Activated CD4-positive, alpha-beta T cell treated with anti-CD3 and anti-CD28 coated beads, Interleukin-2, Interleukin-4, amounts not matched to agents 100 ng/mL and 50 ng/mL, durations not matched to agents 16 hours and 8 hours (primary cell): Measurements from ENCODE around the gene ATXN7L1.
"Not testable (repeated sequence)": the region's sequence is repeated elsewhere in the genome, so short reads cannot be mapped to it uniquely, and the experiment has no call there.

Experiments used
- DNase-seq: peaks from one replicate; pipeline ENCODE4 v3.0.0-alpha.2; 2020; ENCODE audit warnings: low spot score

ATXN7L1 gene

DNA sequence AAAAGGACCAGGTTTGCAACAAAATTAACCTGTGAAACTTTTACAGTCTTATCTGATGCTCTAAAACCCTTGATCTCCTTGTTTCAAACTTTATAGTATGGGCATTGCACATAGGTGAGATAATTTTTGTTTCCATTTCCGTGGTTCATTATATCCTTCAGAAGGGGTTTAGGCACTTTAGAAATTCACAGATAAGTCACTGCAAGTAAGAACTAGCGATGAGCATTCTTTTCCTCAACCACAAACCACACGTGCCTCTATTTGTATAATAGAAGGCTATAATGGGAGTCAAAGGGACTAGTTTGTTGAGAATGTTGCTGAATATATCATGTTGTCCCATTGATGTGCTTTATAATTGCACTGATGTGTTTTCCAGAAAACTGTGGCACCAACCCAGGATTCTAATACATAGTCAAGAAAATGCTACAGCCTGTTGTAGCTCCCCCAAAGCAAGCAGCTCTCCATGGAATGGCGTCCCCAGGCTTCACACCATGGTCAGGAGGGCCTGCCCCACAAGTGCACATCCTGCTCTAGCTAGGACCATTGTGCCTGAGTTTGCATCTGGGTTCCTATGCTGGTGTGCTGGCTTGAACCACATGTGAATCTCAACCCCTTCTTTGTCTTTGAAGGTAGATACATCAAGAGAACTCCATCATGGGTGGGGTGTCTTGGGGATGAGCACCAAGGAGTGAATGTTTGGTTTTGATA lies 14.0 kb upstream of the ATXN7L1 start:
- peak; percentile 39 for DNase-seq

DNA sequence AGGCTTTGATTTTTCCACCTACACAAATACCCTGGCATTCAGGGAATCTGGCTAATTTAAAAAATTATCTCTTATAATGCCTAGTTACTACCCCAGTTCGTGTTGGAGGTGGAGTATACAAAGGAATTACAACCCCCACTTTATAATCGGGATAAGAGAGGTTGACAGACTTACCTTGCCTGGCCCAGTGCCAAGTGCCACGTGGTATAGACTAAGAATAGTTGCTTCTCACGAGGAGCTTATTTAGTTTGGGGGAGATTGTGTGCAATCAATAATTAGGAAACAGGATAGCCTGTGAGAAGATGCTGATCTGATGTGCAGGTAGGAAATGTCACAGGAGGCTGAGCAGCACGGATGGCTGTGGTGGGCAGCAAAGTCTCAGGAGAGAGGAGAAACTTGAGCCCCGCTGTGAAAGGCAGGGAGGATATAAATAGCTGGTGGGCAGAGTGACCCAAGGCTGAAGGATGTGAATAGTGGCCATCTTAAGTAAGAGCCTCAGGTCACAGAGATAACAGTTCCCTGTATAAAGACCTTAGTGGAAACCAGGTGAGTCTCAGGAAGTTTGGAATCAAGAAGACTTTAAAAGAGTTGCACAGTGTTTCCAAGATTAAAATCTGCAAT lies 11.3 kb upstream of the ATXN7L1 start:
- DNase-seq, result no peak

- DNase-seq, result no peak
Observed at GRCh38 chr7:105886776-105887175, 10.4 kb upstream of the ATXN7L1 start.

DNA sequence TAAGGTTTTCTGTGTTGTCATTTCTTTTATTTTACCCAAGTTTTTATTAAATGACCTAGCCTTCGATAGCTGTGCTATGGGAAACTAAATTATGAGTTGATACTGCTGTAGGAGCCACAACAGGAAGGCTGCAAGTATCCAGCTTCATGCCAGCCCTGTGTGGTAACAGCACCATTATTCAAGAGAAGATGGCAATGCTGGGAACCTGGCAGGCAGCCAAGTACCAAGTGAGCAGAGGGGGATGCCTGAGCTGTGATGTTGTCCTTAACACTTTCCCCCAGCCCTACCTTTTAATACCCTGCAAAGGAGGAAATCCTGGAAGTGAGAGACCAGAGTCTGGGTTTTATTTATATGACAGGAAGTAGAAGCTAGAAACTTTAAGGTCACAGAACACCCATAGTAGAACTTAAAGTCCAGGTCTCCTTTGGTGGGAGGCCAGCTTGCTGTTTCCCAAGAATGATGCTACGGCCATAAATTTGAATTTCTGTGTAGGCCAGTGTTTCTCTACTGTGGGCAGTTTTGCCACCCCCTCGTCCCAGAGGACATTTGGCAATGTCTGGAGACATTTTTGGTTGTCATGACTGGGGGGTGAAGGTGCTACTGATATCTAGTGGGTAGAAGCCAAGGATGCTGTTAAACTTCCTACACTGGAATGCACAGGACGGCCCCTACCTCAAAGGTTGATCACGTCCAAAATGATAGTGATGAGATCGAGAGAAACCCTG lies 9.2 kb upstream of the ATXN7L1 start:
- DNase-seq, result no peak

- DNase-seq, result not testable (repeated sequence)
Observed at GRCh38 chr7:105883179-105883578, 6.8 kb upstream of the ATXN7L1 start.

DNA sequence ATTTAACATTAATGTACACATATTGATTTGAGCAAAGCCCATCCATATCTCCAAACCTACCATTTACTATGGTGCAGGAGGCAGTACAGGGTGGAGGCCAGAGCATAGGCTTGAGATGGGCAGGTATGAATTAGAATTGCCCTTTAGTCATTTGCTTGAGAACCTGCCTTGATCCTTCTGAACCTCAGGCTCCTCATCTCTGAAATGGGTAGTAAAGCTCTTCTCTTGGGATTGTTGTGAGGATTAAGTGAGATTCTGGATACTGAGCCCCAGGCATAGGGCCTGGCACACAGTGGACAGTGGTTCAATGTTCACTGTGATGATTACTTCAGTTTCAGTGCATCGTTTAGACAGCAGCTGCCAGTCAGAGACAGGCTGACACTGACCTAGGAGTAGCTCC lies 5.0 kb upstream of the ATXN7L1 start:
- DNase-seq, result no peak

- no peak for DNase-seq
Observed at GRCh38 chr7:105880571-105881330, 4.4 kb upstream of the ATXN7L1 start.

GRCh38 chr7:105879782-105880181 lies 3.4 kb upstream of the ATXN7L1 start:
- no peak for DNase-seq

DNA sequence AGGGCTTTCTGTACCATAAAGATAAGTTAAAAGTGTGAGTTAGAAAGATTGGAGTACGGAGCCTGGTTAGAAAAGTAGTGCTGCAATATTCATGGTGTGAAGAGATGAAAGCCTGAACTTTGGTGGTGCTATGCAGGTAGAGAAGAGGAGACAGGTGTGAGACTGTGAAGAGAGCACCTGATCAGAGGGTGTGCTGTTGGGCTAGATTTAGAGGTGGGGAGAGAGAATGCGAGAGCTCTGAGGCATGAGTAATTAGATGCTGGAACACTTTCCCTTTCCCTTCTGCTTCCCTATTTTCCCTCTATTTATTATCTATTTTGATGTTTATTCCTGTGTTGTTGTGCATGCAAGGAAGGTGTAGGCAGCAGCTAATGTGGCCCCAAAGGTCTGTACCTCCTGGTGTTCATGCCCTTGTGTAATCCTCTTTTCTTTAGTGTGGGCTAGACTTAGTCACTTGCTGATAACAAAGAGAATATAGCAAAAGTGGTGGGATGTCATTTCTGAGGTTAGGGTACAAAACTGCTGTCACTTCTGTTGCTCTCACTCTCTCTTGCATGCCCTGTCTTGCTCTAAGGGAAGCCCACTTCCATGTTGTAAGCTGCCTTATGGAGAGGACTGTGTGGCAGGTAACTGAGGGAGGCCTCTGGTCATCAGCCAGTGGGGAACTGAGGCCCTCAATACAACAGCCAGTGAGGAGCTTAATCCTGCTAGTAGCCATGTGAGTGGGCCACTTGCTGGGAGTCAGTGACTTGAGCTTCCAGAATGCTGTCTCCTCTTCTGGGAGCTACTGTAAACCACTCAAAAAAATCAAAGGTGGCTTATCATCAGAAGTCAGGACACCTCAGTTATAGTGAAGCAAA lies 2.6 kb upstream of the ATXN7L1 start:
- DNase-seq, result no peak

GRCh38 chr7:105877736-105878135 lies 1.3 kb upstream of the ATXN7L1 start:
- no peak for DNase-seq

- DNase-seq, result no peak
Observed at GRCh38 chr7:105876964-105877601, 684 bp upstream of the ATXN7L1 start.

GRCh38 chr7:105875505-105875904 lies 894 bp downstream of the ATXN7L1 start:
- no peak for DNase-seq

GRCh38 chr7:105874055-105874454 lies 2.3 kb downstream of the ATXN7L1 start:
- peak; percentile 17 for DNase-seq

DNA sequence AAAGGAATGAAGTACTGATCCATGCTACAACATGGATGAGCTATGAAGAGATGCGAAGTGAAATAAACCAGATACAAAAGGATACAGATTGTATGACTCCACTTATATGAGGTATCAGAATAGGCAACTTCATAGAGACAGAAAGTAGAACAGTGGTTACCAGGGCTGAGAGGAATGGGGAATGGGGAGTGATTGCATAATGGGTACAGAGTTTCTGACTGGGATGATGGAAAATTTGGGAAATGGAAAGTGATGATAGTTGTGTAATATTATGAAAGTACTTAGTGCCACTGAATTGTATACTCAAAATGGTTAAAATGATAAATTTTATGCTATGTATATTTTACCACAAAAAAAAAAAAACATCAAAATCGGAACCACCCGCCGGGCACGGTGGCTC lies 3.9 kb downstream of the ATXN7L1 start:
- DNase-seq, result no peak

DNA sequence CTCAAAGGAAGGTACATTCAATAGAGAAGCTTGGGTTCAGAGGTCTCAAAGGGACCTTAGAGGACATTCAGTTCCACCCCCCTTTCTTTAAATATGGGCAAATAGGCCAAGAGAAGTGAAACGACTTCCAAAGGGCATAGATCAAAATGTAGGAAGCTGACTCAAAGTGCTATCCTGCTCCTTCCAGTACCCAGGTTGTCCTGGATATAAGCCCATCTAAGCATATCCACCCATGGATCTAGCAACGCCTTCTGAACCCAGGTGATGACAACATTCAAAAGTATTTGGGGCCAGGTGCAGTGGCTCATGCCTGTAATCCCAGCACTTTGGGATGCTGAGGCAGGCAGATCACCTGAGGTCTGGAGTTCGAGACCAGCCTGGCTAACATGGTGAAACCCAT lies 5.3 kb downstream of the ATXN7L1 start:
- no peak for DNase-seq

DNA sequence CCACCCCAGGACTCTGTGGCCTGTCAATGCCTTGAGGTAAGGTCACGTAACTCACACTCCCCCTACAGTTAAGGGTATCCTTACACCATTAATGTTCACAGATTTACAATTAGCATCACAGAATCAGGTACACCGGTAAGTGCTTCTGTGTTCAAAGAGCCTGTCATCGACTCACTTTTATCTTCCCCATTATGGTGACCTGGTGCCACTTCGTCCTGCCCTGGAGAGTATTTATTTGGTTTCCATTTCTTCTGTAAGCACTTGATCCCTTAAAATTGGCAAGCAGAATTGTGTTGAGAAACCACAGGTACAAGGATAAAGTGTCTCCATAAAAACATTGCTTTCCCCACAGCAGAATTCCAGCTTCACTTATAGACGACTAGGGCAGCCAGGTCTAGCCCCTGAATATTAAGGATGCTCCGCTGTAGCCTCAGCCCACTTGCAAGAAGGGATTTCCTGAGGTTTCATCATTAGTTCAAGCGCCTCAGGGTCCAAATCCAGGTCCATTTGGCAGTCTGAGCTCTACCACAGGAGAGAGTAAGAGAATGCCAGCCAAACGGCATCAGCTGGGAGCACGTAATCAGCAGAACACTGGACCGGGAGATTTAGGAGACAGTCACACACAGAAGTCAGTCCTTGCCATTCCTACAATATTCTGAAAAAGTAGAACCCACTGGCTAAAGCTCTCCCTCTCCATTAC lies 10.1 kb downstream of the ATXN7L1 start:
- DNase-seq, result no peak

DNA sequence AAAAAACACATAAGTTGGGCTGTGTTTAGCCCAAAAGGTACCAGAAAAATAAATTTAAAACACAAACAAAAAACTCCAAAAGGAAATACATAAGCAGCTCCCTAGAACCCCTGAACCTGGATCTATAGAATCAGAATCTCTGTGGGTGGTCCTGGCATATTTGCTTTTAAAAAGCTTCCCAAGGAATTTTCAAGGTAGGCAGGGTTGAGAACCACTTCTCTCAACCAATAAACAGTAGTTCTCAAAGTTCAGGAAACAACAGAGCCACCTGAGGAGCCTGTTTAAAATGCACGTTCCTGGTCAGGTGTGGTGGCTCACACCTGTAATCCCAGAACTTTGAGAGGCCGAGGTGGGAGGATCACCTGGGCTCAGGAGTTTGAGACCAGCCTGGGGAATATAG lies 12.5 kb downstream of the ATXN7L1 start:
- DNase-seq, result no peak

DNA sequence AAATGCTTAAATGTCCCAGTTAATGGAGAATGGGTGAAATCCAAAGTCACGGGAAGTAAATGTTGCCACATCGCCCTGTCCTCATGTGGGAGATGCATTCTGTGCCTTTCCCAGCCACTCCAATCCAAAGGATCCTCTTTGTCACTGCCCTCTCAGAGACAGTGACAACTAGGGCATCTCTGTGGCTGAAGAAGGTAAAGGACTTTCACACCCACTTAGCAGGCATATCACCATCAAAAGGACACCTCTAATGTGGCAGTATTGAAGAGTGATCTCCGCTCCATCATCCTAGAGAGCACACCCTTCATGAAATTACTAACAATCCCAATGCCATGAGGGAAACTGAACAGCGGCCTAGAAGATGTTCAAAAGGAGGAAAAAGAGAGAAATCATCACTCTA lies 13.6 kb downstream of the ATXN7L1 start:
- DNase-seq, result no peak

GRCh38 chr7:105862276-105862675 lies 14.1 kb downstream of the ATXN7L1 start:
- no peak for DNase-seq

GRCh38 chr7:105861224-105861623 lies 15.2 kb downstream of the ATXN7L1 start:
- no peak for DNase-seq
